Pancreas (tissue), 10 donors: ENCODE measurements around the gene RHBDF2. TPM values are rescaled to one million over a fixed set of nuclear protein-coding genes. Genes with fewer than 3 reads are reported as not detected.
A peak's percentile ranks its signal among the peaks of the same experiment; 100 is the strongest.

Experiments used
- ATAC-seq, 4 donors: fragments of 200-7000 bp; cut with Tn5 transposase; one replicate each; pipeline versions ENCODE4 v1.8.0 to v1.9.1; 2020; ENCODE audit warnings: mild to moderate bottlenecking in 4 of 4, moderate library complexity in 4 of 4
- DNase-seq, 6 donors: peaks; one replicate each; pipeline ENCODE4 v3.0.0-alpha.2; 2020
- FAIRE-seq: peaks from 2 replicates; lab custom pipeline; 2012; peaks lifted over from hg19 to GRCh38; lab: Jason Lieb, UNC
- H3K27ac ChIP-seq, 4 donors: fragments of 200-600 bp; sonication (generic); 1 replicate in 3 of 4; 2 replicates in 1 of 4; pipeline versions ENCODE4 v1.5.0 to v1.8.0; 2020
- H3K27me3 ChIP-seq, 4 donors: fragments of 200-600 bp; one replicate each; pipeline ENCODE4 v1.8.0; 2021
- H3K36me3 ChIP-seq, 3 donors: fragments of 200-600 bp; sonication (generic) in 1 of 3; one replicate each; pipeline versions ENCODE4 v1.5.0 to v1.8.0; 2020 to 2021
- H3K4me1 ChIP-seq, 3 donors: fragments of 200-600 bp; one replicate each; pipeline ENCODE4 v1.8.0; 2021
- H3K4me3 ChIP-seq, 4 donors: fragments of 200-600 bp; sonication (generic) in 2 of 4; one replicate each; pipeline versions ENCODE4 v1.5.0 to v1.8.0; 2020 to 2021
- H3K9me3 ChIP-seq, 4 donors: fragments of 200-600 bp; one replicate each; pipeline ENCODE4 v1.8.0; 2021
- WGBS, 2 donors: extraction: QIAGEN DNeasy Blood & Tissue Kit; methylation state at CpG; one replicate each; pipeline ENCODE4 v1.1.7; 2013; 5-methylcytosine and 5-hydroxymethylcytosine counted together
- intact Hi-C, 3 donors: fragments of 100-400 bp; cut with DNase I; formaldehyde crosslinking; loops; one replicate each; pipeline versions ENCODE4 v1.11.1 to v1.14.2; 2022
- polyA plus RNA-seq, 2 donors: library from polyadenylated mRNA; stranded (reverse); fragments of 200-250 nt; gene quantifications; one replicate each; pipeline ENCODE4 v1.2.3, GENCODE V29; 2013
- total RNA-seq, 6 donors: library from RNA; stranded (reverse); fragmentation: NEBNext Ultra II Directional in 4 of 6; extraction: Animal tissue kit (Norgen Biotek cat#: 25700) in 4 of 6; gene quantifications; one replicate each; pipeline versions ENCODE4 v1.2.1 to v1.2.4, GENCODE V29; 2021 to 2023
- TF ChIP-seq, protein P1 (sequence below), 4 donors: fragments of 200-600 bp; sonication (generic) in 3 of 4; IDR thresholded peaks; one replicate each; pipeline versions ENCODE4 v1.5.0 to v1.8.0; 2021; ENCODE audit warnings: antibody characterized with exemption in 4 of 4
- donor health status: healthy with polysubstance abuse.
- donor health status: DM: no; HTN: no; CAD: no; lungs with moderate emphysema.
- donor health status: DM: no; HTN: no; CAD: no.
- donor health status: control.
- donor health status: control.
- donor health status: Bipolar disorder and iron deficiency.
- donor health status: DM: yes; HTN: yes; CAD: no.
- donor health status: DM: no; HTN: no; CAD: no.
- donor health status: DM: no; HTN: no; CAD: no.
- donor health status: DM: yes; HTN: yes; CAD: no.

RHBDF2 gene
- total and polyA plus RNA-seq, 8 donors, result 18.0 to 50.1 (median 22.4) TPM

DNA sequence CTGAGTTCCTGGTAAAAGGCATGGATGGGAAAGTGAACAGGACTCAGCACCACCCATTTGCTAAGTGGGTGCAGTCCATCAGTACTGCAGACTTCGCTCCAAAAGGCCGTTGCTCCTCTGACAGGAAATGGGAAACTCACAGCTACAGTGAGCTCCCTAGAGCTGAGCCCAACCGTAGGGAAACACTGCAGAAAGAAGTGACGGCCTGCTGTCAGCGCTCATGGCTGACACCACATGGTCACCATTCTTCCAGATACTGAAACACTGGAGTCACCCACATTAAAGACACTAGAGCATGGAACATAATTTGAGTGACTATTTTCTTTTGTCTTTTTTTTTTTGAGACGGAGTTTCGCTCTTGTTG is 80.2 kb downstream of the RHBDF2 start:
- no peak for DNase-seq
- Histone ChIP-seq H3K4me1 (no peaks in the 10 kb centered on the region), H3K27ac (no peak overlapping the region), H3K9me3 (no peaks in the 10 kb centered on the region), H3K4me3 (no peak overlapping the region), H3K27me3 (no peaks in the 10 kb centered on the region), H3K36me3 (no peaks in the 10 kb centered on the region)
- 70 to 71% methylated on average over 7 of the region's 7 CpGs for WGBS, 2 donors
- peak; percentile 11 to 50 (median 40) for ATAC-seq
- TF ChIP-seq, protein P1, sequence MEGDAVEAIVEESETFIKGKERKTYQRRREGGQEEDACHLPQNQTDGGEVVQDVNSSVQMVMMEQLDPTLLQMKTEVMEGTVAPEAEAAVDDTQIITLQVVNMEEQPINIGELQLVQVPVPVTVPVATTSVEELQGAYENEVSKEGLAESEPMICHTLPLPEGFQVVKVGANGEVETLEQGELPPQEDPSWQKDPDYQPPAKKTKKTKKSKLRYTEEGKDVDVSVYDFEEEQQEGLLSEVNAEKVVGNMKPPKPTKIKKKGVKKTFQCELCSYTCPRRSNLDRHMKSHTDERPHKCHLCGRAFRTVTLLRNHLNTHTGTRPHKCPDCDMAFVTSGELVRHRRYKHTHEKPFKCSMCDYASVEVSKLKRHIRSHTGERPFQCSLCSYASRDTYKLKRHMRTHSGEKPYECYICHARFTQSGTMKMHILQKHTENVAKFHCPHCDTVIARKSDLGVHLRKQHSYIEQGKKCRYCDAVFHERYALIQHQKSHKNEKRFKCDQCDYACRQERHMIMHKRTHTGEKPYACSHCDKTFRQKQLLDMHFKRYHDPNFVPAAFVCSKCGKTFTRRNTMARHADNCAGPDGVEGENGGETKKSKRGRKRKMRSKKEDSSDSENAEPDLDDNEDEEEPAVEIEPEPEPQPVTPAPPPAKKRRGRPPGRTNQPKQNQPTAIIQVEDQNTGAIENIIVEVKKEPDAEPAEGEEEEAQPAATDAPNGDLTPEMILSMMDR (IDR thresholded peaks at IDR 0.05), result no peak
- FAIRE-seq, result no peak
- intact Hi-C loops, result no loop called here

Other genes starting within 250 kb of the RHBDF2 start
- 10 to 100 TPM; 17.8 to 34.6 (median 24.6) TPM for gene UBALD2, start 236.1 kb downstream of the RHBDF2 start, total RNA-seq
- gene UBALD2, start 236.1 kb downstream of the RHBDF2 start, polyA plus RNA-seq, result 10 to 100 TPM; 21.8 to 30.0 TPM
- 1 to 10 TPM in 5 of 6 donors, under 1 TPM in 1; 0.81 to 2.6 (median 1.6) TPM for gene QRICH2, start 193.1 kb downstream of the RHBDF2 start, total RNA-seq
- 1 to 10 TPM; 7.4 to 9.2 TPM for gene QRICH2, start 193.1 kb downstream of the RHBDF2 start, polyA plus RNA-seq
- gene PRPSAP1, start 147.5 kb downstream of the RHBDF2 start, total RNA-seq, result 10 to 100 TPM; 18.5 to 39.7 (median 24.3) TPM
- 10 to 100 TPM; 26.2 to 43.3 TPM for gene PRPSAP1, start 147.5 kb downstream of the RHBDF2 start, polyA plus RNA-seq
- gene SPHK1, start 116.8 kb downstream of the RHBDF2 start, total RNA-seq, result 10 to 100 TPM in 2 of 6 donors, 1 to 10 TPM in 4; 5.1 to 25.4 (median 8.5) TPM
- 10 to 100 TPM; 30.9 to 46.3 TPM for gene SPHK1, start 116.8 kb downstream of the RHBDF2 start, polyA plus RNA-seq
- 10 to 100 TPM; 10.4 to 19.8 (median 14.3) TPM for gene UBE2O, start 48.3 kb downstream of the RHBDF2 start, total RNA-seq
- 10 to 100 TPM; 16.3 to 17.3 TPM for gene UBE2O, start 48.3 kb downstream of the RHBDF2 start, polyA plus RNA-seq
- gene AANAT, start 33.8 kb downstream of the RHBDF2 start, total RNA-seq, result under 1 TPM in 1 of 6 donors, not detected in 5; 0.16 TPM
- under 1 TPM in 1 of 2 donors, not detected in 1; 0.23 TPM for gene AANAT, start 33.8 kb downstream of the RHBDF2 start, polyA plus RNA-seq
- gene CYGB, start 36.3 kb upstream of the RHBDF2 start, total RNA-seq, result 10 to 100 TPM in 1 of 6 donors, 1 to 10 TPM in 5; 2.6 to 15.7 (median 6.5) TPM
- gene CYGB, start 36.3 kb upstream of the RHBDF2 start, polyA plus RNA-seq, result 10 to 100 TPM in 1 of 2 donors, 1 to 10 TPM in 1; 9.8 to 10.3 TPM
- 1 to 10 TPM in 2 of 6 donors, under 1 TPM in 4; 0.55 to 3.0 (median 0.84) TPM for gene PRCD, start 38.6 kb upstream of the RHBDF2 start, total RNA-seq
- gene PRCD, start 38.6 kb upstream of the RHBDF2 start, polyA plus RNA-seq, result 1 to 10 TPM; 5.2 to 7.3 TPM
- 10 to 100 TPM in 1 of 6 donors, 1 to 10 TPM in 5; 5.0 to 11.4 (median 5.9) TPM for gene ST6GALNAC2, start 84.4 kb upstream of the RHBDF2 start, total RNA-seq
- gene ST6GALNAC2, start 84.4 kb upstream of the RHBDF2 start, polyA plus RNA-seq, result 10 to 100 TPM in 1 of 2 donors, 1 to 10 TPM in 1; 8.1 to 15.0 TPM
- gene ST6GALNAC1, start 142.3 kb upstream of the RHBDF2 start, total RNA-seq, result 1 to 10 TPM in 3 of 6 donors, under 1 TPM in 3; 0.35 to 4.9 (median 1.3) TPM
- 1 to 10 TPM in 1 of 2 donors, under 1 TPM in 1; 0.34 to 1.5 TPM for gene ST6GALNAC1, start 142.3 kb upstream of the RHBDF2 start, polyA plus RNA-seq
- 100 to 1,000 TPM in 1 of 6 donors, 10 to 100 TPM in 5; 32.0 to 102 (median 43.7) TPM for gene MXRA7, start 209.5 kb upstream of the RHBDF2 start, total RNA-seq
- gene MXRA7, start 209.5 kb upstream of the RHBDF2 start, polyA plus RNA-seq, result 100 to 1,000 TPM in 1 of 2 donors, 10 to 100 TPM in 1; 38.9 to 137 TPM
- gene JMJD6, start 225.2 kb upstream of the RHBDF2 start, total RNA-seq, result 10 to 100 TPM; 12.4 to 18.2 (median 15.1) TPM
- gene JMJD6, start 225.2 kb upstream of the RHBDF2 start, polyA plus RNA-seq, result 10 to 100 TPM; 30.3 to 54.0 TPM
- 10 to 100 TPM; 14.4 to 23.4 (median 19.9) TPM for gene METTL23, start 225.4 kb upstream of the RHBDF2 start, total RNA-seq
- gene METTL23, start 225.4 kb upstream of the RHBDF2 start, polyA plus RNA-seq, result 10 to 100 TPM; 23.2 to 34.1 TPM
- gene SRSF2, start 235.9 kb upstream of the RHBDF2 start, total RNA-seq, result 10 to 100 TPM; 41.6 to 87.0 (median 62.1) TPM
- gene SRSF2, start 235.9 kb upstream of the RHBDF2 start, polyA plus RNA-seq, result 100 to 1,000 TPM in 1 of 2 donors, 10 to 100 TPM in 1; 74.5 to 144 TPM
- gene MFSD11, start 236.7 kb upstream of the RHBDF2 start, total RNA-seq, result 10 to 100 TPM in 3 of 6 donors, 1 to 10 TPM in 3; 8.3 to 14.6 (median 10.1) TPM
- gene MFSD11, start 236.7 kb upstream of the RHBDF2 start, polyA plus RNA-seq, result 10 to 100 TPM in 1 of 2 donors, 1 to 10 TPM in 1; 5.9 to 13.4 TPM